ENCODE measurements around the gene FOXP4. TPM values are rescaled to one million over a fixed set of nuclear protein-coding genes. Genes with fewer than 3 reads are reported as not detected.

Gene FOXP4
- total RNA-seq, 1 donor from 2014 or later, result 41.9 TPM

DNA sequence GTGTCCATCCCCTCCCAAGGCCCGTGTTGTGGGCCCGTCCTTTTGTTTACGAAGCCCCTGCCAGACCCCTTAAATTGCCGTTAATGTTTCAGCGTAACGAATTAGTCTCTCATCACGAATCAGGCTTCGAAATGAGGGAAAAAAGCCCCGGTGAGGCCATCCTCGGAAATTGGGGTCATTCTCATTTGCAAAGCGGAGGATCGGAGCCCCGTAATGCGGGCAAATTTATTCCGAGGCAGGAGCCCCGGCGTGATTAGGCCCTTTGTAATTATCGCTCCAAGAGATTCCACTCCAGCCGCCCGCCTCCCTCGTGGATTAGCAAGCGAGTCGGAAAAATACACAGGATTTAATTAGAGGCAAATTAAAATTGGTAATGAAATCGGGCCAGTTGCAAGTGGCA, 47.2 kb downstream of the FOXP4 start:
- FAIRE-seq, result no peak

GRCh38 chr6:41593839-41594238, 47.7 kb downstream of the FOXP4 start:
- Mint-ChIP-seq H3K4me1 (ENCODE audit: low read depth, unreplicated experiment) (no peaks in the 10 kb centered on the region), H3K27ac (ENCODE audit: unreplicated experiment) (no peak overlapping the region), H3K27me3 (ENCODE audit: low read depth, unreplicated experiment) (no peaks in the 10 kb centered on the region), H3K4me3 (ENCODE audit: unreplicated experiment) (no peak overlapping the region), H3K36me3 (ENCODE audit: low read depth, unreplicated experiment) (peaks cover 23% of the 10 kb centered on the region), H3K9me3 (ENCODE audit: unreplicated experiment) (peaks cover 3% of the 10 kb centered on the region)
- TF ChIP-seq EZH2 (IDR thresholded peaks at IDR 0.05; ENCODE audit: insufficient read depth, low read length) (no peak), CTCF (IDR thresholded peaks at IDR 0.05; ENCODE audit: insufficient read depth, low read depth, low read length) (no peak)
- H3K27me3 ChIP-seq (ENCODE audit: insufficient read depth, low read length), result no peaks in the 10 kb centered on the region
- no peak overlapping the region for H3K9ac ChIP-seq (ENCODE audit: low read length)
- no peaks in the 10 kb centered on the region for H3K9me3 ChIP-seq (ENCODE audit: insufficient read depth, low read depth, low read length)
- no peaks in the 10 kb centered on the region for H3K79me2 ChIP-seq (ENCODE audit: insufficient read depth, low read length)
- peaks cover 9% of the 10 kb centered on the region for H4K20me1 ChIP-seq (ENCODE audit: insufficient read depth, low read length)
- no peak overlapping the region for H3K27ac ChIP-seq (ENCODE audit: low read depth, low read length)
- H3K4me1 ChIP-seq (ENCODE audit: insufficient read depth, low read length), result no peaks in the 10 kb centered on the region
- H3K4me3 ChIP-seq (ENCODE audit: insufficient read depth, low read depth, low read length), result no peak overlapping the region
- no peak overlapping the region for H3K4me2 ChIP-seq (ENCODE audit: low read length)
- H3K36me3 ChIP-seq (ENCODE audit: insufficient read depth, low read length), result no peaks in the 10 kb centered on the region
- no peak for DNase-seq (ENCODE audit: low read depth)
- H2AFZ ChIP-seq (ENCODE audit: low read depth, low read length), result no peak overlapping the region
- FAIRE-seq, result no peak

More for the DNA sequence above, 47.2 kb downstream of the FOXP4 start:
- no peak for DNase-seq (ENCODE audit: low read depth)
- Histone ChIP-seq H3K9ac (ENCODE audit: low read length) (no peak overlapping the region), H2AFZ (ENCODE audit: low read depth, low read length) (no peak overlapping the region), H3K79me2 (ENCODE audit: insufficient read depth, low read length) (no peaks in the 10 kb centered on the region), H3K4me2 (ENCODE audit: low read length) (no peak overlapping the region), H3K4me3 (ENCODE audit: insufficient read depth, low read depth, low read length) (no peak overlapping the region), H3K36me3 (ENCODE audit: insufficient read depth, low read length) (peaks cover under 1% of the 10 kb centered on the region), H3K9me3 (ENCODE audit: insufficient read depth, low read depth, low read length) (no peaks in the 10 kb centered on the region), H3K27me3 (ENCODE audit: insufficient read depth, low read length) (no peaks in the 10 kb centered on the region), H3K4me1 (ENCODE audit: insufficient read depth, low read length) (no peaks in the 10 kb centered on the region), H3K27ac (ENCODE audit: low read depth, low read length) (no peak overlapping the region), H4K20me1 (ENCODE audit: insufficient read depth, low read length) (peaks cover 9% of the 10 kb centered on the region)
- Mint-ChIP-seq H3K4me1 (ENCODE audit: low read depth, unreplicated experiment) (no peaks in the 10 kb centered on the region), H3K4me3 (ENCODE audit: unreplicated experiment) (no peak overlapping the region), H3K36me3 (ENCODE audit: low read depth, unreplicated experiment) (peaks cover 26% of the 10 kb centered on the region), H3K27ac (ENCODE audit: unreplicated experiment) (no peak overlapping the region), H3K27me3 (ENCODE audit: low read depth, unreplicated experiment) (peaks cover under 1% of the 10 kb centered on the region), H3K9me3 (ENCODE audit: unreplicated experiment) (peaks cover 3% of the 10 kb centered on the region)
- TF ChIP-seq CTCF (IDR thresholded peaks at IDR 0.05; ENCODE audit: insufficient read depth, low read depth, low read length) (no peak), EZH2 (IDR thresholded peaks at IDR 0.05; ENCODE audit: insufficient read depth, low read length) (no peak)

DNA sequence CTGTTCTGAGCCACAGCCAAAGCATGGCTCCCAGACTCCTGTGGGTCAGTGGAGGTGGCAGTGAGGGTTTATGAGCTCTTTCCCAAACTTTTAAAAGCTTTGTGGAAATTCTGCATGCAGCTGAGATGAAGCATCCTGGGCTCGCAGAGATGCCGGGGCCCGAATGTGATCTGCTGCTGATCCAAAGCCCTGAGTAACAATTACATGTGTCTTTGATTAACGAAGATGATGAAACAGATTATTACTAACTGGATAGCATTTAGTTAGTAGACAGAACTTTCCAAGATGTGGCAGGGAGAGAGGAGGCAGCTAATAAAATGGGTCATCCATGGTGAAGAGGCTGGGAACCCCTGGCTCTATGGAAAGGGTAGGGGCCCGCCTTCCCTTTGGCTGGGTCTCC, 48.1 kb downstream of the FOXP4 start:
- Histone ChIP-seq H3K9me3 (ENCODE audit: insufficient read depth, low read depth, low read length) (no peaks in the 10 kb centered on the region), H3K9ac (ENCODE audit: low read length) (no peak overlapping the region), H3K79me2 (ENCODE audit: insufficient read depth, low read length) (no peaks in the 10 kb centered on the region), H3K4me3 (ENCODE audit: insufficient read depth, low read depth, low read length) (no peak overlapping the region), H4K20me1 (ENCODE audit: insufficient read depth, low read length) (peaks cover 9% of the 10 kb centered on the region), H3K36me3 (ENCODE audit: insufficient read depth, low read length) (no peaks in the 10 kb centered on the region), H3K4me2 (ENCODE audit: low read length) (no peak overlapping the region), H2AFZ (ENCODE audit: low read depth, low read length) (no peak overlapping the region), H3K27me3 (ENCODE audit: insufficient read depth, low read length) (no peaks in the 10 kb centered on the region), H3K27ac (ENCODE audit: low read depth, low read length) (no peak overlapping the region), H3K4me1 (ENCODE audit: insufficient read depth, low read length) (no peaks in the 10 kb centered on the region)
- H3K4me1 Mint-ChIP-seq (ENCODE audit: low read depth, unreplicated experiment), result no peaks in the 10 kb centered on the region
- no peak overlapping the region for H3K27ac Mint-ChIP-seq (ENCODE audit: unreplicated experiment)
- no peak for TF ChIP-seq EZH2 (IDR thresholded peaks at IDR 0.05; ENCODE audit: insufficient read depth, low read length)
- TF ChIP-seq CTCF (IDR thresholded peaks at IDR 0.05; ENCODE audit: insufficient read depth, low read depth, low read length), result no peak
- H3K4me3 Mint-ChIP-seq (ENCODE audit: unreplicated experiment), result no peak overlapping the region
- no peak for FAIRE-seq
- DNase-seq (ENCODE audit: low read depth), result no peak
- H3K27me3 Mint-ChIP-seq (ENCODE audit: low read depth, unreplicated experiment), result no peaks in the 10 kb centered on the region
- peaks cover 3% of the 10 kb centered on the region for H3K9me3 Mint-ChIP-seq (ENCODE audit: unreplicated experiment)
- H3K36me3 Mint-ChIP-seq (ENCODE audit: low read depth, unreplicated experiment), result peaks cover 23% of the 10 kb centered on the region

Data from astrocyte (in vitro differentiated cells and primary cell).